ENCODE results near the gene TAL2. TPM values are rescaled to one million over a fixed set of nuclear protein-coding genes. Genes with fewer than 3 reads are reported as not detected.

TAL2 gene
- total and polyA plus RNA-seq, 10 of the 15 experiments (the other 5 are each of a cell fraction or from before 2014, with no cell fraction given): 0.16 to 0.51 (median 0.34) TPM; not detected in 1

DNA sequence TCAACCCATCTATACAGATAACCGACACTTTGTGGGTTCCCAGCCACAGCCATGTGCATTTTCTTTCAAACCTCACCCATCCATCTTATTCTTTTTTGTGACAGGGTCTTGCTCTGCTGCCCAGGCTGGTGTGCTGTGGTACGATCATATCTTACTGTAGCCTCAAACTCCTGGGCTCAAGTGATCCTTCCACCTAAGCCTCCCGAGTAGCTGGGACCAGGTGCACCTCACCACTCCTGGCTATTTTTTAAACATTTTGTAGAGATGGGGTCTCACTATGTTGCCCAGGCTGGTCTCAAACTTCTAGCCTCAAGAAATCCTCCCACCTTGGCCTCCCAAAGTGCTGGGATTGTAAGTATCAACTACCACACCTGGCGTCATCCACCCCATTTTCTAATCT, 24.7 kb downstream of the TAL2 start:
- no TSS peak for BruUV-seq (replicated peaks)
- no peaks in the 10 kb centered on the region for H3K9me3 ChIP-seq (replicated peaks; ENCODE audit: control insufficient read depth, insufficient read depth, low read length)
- DNase-seq (ENCODE audit: low read depth, low spot score) (no peak), ATAC-seq (no peak), FAIRE-seq (no peak)
- H3K4me1 ChIP-seq (ENCODE audit: control insufficient read depth, insufficient read depth, low read length): no peaks in the 10 kb centered on the region
- no peak overlapping the region for H3K4me3 ChIP-seq
- no peaks in the 10 kb centered on the region for H3K36me3 ChIP-seq (ENCODE audit: control insufficient read depth in 2 of 2, insufficient read depth in 2 of 2, low read length in 1 of 2)
- CTCF ChIA-PET: no interaction called here
- no peaks in the 10 kb centered on the region for H3K27me3 ChIP-seq (replicated peaks in 1 of 2; ENCODE audit: control insufficient read depth in 2 of 2, insufficient read depth in 2 of 2, low read length in 1 of 2)
- no peak overlapping the region for H2AFZ ChIP-seq (ENCODE audit: control insufficient read depth, low read depth, low read length)
- H3K4me2 ChIP-seq (ENCODE audit: control insufficient read depth, insufficient read depth): no peak overlapping the region
- H4K20me1 ChIP-seq (ENCODE audit: control insufficient read depth, insufficient read depth): no peaks in the 10 kb centered on the region
- H3K79me2 ChIP-seq (ENCODE audit: control insufficient read depth, insufficient read depth, low read length): no peaks in the 10 kb centered on the region
- POLR2A ChIA-PET: no interaction called here
- no peak for TF ChIP-seq STAT3 (IDR thresholded peaks at IDR 0.05; ENCODE audit: low read depth, low read length)
- no peak for TF ChIP-seq CTCF (IDR thresholded peaks at IDR 0.05 in 2 of 3, conservative IDR thresholded peaks at IDR 0.05 in 1 of 3; ENCODE audit: control insufficient read depth in 2 of 3, extremely low read depth in 1 of 3, insufficient read depth in 1 of 3, low read depth in 3 of 3, low read length in 3 of 3)
- no peak for TF ChIP-seq SREBF2 (IDR thresholded peaks at IDR 0.05; ENCODE audit: low read length)
- TF ChIP-seq PAX8 (IDR thresholded peaks at IDR 0.05): no peak
- TF ChIP-seq MTA3 (IDR thresholded peaks at IDR 0.05; ENCODE audit: borderline replicate concordance, low read length): no peak
- TF ChIP-seq, protein P1, sequence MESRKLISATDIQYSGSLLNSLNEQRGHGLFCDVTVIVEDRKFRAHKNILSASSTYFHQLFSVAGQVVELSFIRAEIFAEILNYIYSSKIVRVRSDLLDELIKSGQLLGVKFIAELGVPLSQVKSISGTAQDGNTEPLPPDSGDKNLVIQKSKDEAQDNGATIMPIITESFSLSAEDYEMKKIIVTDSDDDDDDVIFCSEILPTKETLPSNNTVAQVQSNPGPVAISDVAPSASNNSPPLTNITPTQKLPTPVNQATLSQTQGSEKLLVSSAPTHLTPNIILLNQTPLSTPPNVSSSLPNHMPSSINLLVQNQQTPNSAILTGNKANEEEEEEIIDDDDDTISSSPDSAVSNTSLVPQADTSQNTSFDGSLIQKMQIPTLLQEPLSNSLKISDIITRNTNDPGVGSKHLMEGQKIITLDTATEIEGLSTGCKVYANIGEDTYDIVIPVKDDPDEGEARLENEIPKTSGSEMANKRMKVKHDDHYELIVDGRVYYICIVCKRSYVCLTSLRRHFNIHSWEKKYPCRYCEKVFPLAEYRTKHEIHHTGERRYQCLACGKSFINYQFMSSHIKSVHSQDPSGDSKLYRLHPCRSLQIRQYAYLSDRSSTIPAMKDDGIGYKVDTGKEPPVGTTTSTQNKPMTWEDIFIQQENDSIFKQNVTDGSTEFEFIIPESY (IDR thresholded peaks at IDR 0.05): no peak
- TF ChIP-seq SIN3A (IDR thresholded peaks at IDR 0.05; ENCODE audit: low read depth, low read length): no peak
- no peak for TF ChIP-seq POLR2AphosphoS2 (IDR thresholded peaks at IDR 0.05; ENCODE audit: low read depth, low read length)
- TF ChIP-seq HDGF (IDR thresholded peaks at IDR 0.05): no peak
- no peak for TF ChIP-seq CHD2 (IDR thresholded peaks at IDR 0.05; ENCODE audit: borderline replicate concordance, low read depth, low read length)
- 63% methylated on average over 4 of the region's 4 CpGs for WGBS (ENCODE audit: insufficient coverage, insufficient replicate concordance, low lambda C conversion rate, missing lambda C conversion rate)
- RAD21 ChIA-PET (ENCODE audit: unreplicated experiment): no interaction called here
- SMC1A ChIA-PET (ENCODE audit: uncharacterized antibody, unreplicated experiment): no interaction called here
- no peak overlapping the region for H3K27ac ChIP-seq (ENCODE audit: control insufficient read depth, insufficient read depth)
- no peak overlapping the region for H3K9ac ChIP-seq (ENCODE audit: control insufficient read depth, insufficient read depth, low read length)
- in situ Hi-C loops (cut with MboI): no loop called here
- intact Hi-C loops (cut with micrococcal nuclease; ENCODE audit: unreplicated experiment): no loop called here
